ENCODE measurements around the gene STX11.
"Not testable (repeated sequence)": the region's sequence is repeated elsewhere in the genome, so short reads cannot be mapped to it uniquely, and the experiment has no call there.

The STX11 gene

GRCh38 chr6:144149894-144150709 is at the start of gene STX11:
Gene STX11, plus strand, starts transcription at chr6:144150517. Its CDS starts 36,111 bp downstream, at chr6:144186628.
- DNase-seq = no peak

- DNase-seq = no peak
Observed at GRCh38 chr6:144103026-144103563, 47.2 kb upstream of the STX11 start.

GRCh38 chr6:144104488-144104887 is 45.8 kb upstream of the STX11 start:
- no peak for DNase-seq

- DNase-seq = peak; percentile 23
Observed at GRCh38 chr6:144104898-144105487, 45.3 kb upstream of the STX11 start.

- no peak for DNase-seq
Observed at GRCh38 chr6:144106206-144106605, 44.1 kb upstream of the STX11 start.

- DNase-seq = no peak
Observed at GRCh38 chr6:144110210-144110609, 40.1 kb upstream of the STX11 start.

- no peak for DNase-seq
Observed at GRCh38 chr6:144113366-144113765, 37.0 kb upstream of the STX11 start.

- DNase-seq = no peak
Observed at GRCh38 chr6:144115219-144115618, 35.1 kb upstream of the STX11 start.

- no peak for DNase-seq
Observed at GRCh38 chr6:144119376-144119775, 30.9 kb upstream of the STX11 start.

GRCh38 chr6:144122861-144123260 is 27.5 kb upstream of the STX11 start:
- no peak for DNase-seq

- DNase-seq = no peak
Observed at GRCh38 chr6:144123421-144123820, 26.9 kb upstream of the STX11 start.

GRCh38 chr6:144123836-144124235 is 26.5 kb upstream of the STX11 start:
- DNase-seq = no peak

- no peak for DNase-seq
Observed at GRCh38 chr6:144127097-144127496, 23.2 kb upstream of the STX11 start.

- DNase-seq = no peak
Observed at GRCh38 chr6:144129469-144129868, 20.8 kb upstream of the STX11 start.

GRCh38 chr6:144131248-144131709 is 19.0 kb upstream of the STX11 start:
- no peak for DNase-seq

GRCh38 chr6:144132167-144132690 is 18.1 kb upstream of the STX11 start:
- DNase-seq = not testable (repeated sequence)

GRCh38 chr6:144133225-144133821 is 17.0 kb upstream of the STX11 start:
- DNase-seq = no peak

GRCh38 chr6:144134176-144134575 is 16.1 kb upstream of the STX11 start:
- DNase-seq = no peak

GRCh38 chr6:144134737-144135136 is 15.6 kb upstream of the STX11 start:
- DNase-seq = no peak

- no peak for DNase-seq
Observed at GRCh38 chr6:144138542-144138941, 11.8 kb upstream of the STX11 start.

- DNase-seq = no peak
Observed at GRCh38 chr6:144139817-144140216, 10.5 kb upstream of the STX11 start.

GRCh38 chr6:144140867-144141266 is 9.4 kb upstream of the STX11 start:
- no peak for DNase-seq

GRCh38 chr6:144141470-144141869 is 8.8 kb upstream of the STX11 start:
- DNase-seq = no peak
